GM23248 (cell line): ENCODE data around the gene GLDC.

Experiments used
- EZH2 ChIP-seq: fragments of 200-600 bp; sonication (generic); IDR thresholded peaks from 2 replicates; pipeline ENCODE4 v1.6.1; 2018; ENCODE audit warnings: antibody characterized with exemption, mild to moderate bottlenecking; ENCODE audit not compliant: insufficient read depth, poor library complexity, severe bottlenecking
- EZH2phosphoT487 ChIP-seq: fragments of 200-600 bp; sonication (generic); IDR thresholded peaks from 2 replicates; pipeline ENCODE4 v1.6.1; 2018; ENCODE audit warnings: antibody characterized with exemption, moderate library complexity, mild to moderate bottlenecking, low read depth; ENCODE audit not compliant: insufficient read depth

GRCh38 chr9:6552498-6553121 lies 92.9 kb downstream of the GLDC start:
- TF ChIP-seq EZH2phosphoT487 (no peak), EZH2 (no peak)
